PC-3 (cell line): ENCODE results near the gene FAT4.

Experiments used
- EZH2 ChIP-seq: fragments of 300-600 bp; sonication (generic); IDR thresholded peaks from one replicate; pipeline ENCODE4 v1.6.1; 2017; ENCODE audit warnings: antibody characterized with exemption, mild to moderate bottlenecking, low read length; ENCODE audit not compliant: unreplicated experiment
- TF ChIP-seq, protein P1 (sequence below): fragments of 300-600 bp; sonication (generic); conservative IDR thresholded peaks from 2 replicates; pipeline ENCODE4 v1.5.1; 2017; ENCODE audit warnings: antibody characterized with exemption, low read depth, mild to moderate bottlenecking, low read length

DNA sequence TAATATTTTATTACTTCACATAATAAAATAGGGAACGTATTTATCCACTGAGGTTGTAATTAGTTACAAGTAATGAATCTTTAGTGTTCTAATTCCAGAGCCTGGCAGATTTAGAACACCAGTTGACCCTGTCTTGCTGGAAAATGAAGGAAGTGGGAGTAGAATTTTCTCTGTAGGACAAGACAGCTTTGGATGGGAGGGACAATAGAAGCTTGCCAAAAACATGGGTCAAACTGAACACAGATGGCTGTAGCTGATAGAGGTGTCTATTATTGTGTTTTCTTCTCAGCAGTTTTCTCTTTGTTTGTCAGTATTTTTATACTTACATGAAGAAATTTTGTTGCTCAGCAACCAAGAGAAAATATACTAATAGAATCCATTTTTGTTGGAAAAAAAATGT is 20.2 kb downstream of the FAT4 start:
- TF ChIP-seq, protein P1, sequence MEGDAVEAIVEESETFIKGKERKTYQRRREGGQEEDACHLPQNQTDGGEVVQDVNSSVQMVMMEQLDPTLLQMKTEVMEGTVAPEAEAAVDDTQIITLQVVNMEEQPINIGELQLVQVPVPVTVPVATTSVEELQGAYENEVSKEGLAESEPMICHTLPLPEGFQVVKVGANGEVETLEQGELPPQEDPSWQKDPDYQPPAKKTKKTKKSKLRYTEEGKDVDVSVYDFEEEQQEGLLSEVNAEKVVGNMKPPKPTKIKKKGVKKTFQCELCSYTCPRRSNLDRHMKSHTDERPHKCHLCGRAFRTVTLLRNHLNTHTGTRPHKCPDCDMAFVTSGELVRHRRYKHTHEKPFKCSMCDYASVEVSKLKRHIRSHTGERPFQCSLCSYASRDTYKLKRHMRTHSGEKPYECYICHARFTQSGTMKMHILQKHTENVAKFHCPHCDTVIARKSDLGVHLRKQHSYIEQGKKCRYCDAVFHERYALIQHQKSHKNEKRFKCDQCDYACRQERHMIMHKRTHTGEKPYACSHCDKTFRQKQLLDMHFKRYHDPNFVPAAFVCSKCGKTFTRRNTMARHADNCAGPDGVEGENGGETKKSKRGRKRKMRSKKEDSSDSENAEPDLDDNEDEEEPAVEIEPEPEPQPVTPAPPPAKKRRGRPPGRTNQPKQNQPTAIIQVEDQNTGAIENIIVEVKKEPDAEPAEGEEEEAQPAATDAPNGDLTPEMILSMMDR: no peak
- no peak for TF ChIP-seq EZH2
